ENCODE results near the gene CHST8.

DNA sequence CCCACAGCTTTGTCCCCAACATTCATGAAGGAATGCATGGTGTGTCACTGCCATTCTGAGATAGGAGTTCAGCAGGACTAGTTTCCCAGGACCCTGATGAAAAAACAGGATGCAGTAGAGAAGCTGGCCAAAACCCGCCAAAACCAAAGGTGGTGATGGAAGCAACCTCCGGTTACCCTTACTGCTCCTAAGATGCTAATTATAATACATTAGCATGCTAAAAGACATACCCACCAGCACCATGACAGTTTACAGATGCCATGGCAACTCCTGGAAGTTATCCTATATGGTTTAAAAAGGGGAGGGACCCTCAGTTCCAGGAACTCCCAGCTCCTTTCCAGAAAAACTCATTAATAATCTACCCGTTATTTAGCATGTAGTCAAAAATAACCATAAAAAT is 115.0 kb downstream of the CHST8 start:
- TF ChIP-seq CTCF (IDR thresholded peaks at IDR 0.05; ENCODE audit: insufficient read depth, low read length, poor library complexity, severe bottlenecking) (no peak), EZH2phosphoT487 (conservative IDR thresholded peaks at IDR 0.05; ENCODE audit: low read length) (no peak)
